HG03064 (cell line): Measurements from ENCODE around the gene CCDC102B.

Source experiments
- ATAC-seq: cut with Tn5 transposase; IDR thresholded peaks from one replicate; pipeline ENCODE4 v1.9.1; 2021; ENCODE audit warnings: low read depth; ENCODE audit not compliant: unreplicated experiment

CCDC102B gene

GRCh38 chr18:69064063-69064462 lies 266.2 kb downstream of the CCDC102B start:
- ATAC-seq = no peak

GRCh38 chr18:69067048-69067447 lies 269.2 kb downstream of the CCDC102B start:
- ATAC-seq = no peak

- no peak for ATAC-seq
These were observed 273.8 kb downstream of the CCDC102B start for GRCh38 chr18:69071680-69072079.

GRCh38 chr18:69081846-69082245 lies 284.0 kb downstream of the CCDC102B start:
- ATAC-seq = no peak

- no peak for ATAC-seq
These were observed 284.6 kb downstream of the CCDC102B start for GRCh38 chr18:69082499-69082898.

- no peak for ATAC-seq
These were observed 288.1 kb downstream of the CCDC102B start for GRCh38 chr18:69085951-69086350.

- ATAC-seq = no peak
These were observed 291.1 kb downstream of the CCDC102B start for GRCh38 chr18:69088973-69089372.

GRCh38 chr18:69097349-69097748 lies 299.5 kb downstream of the CCDC102B start:
- ATAC-seq = no peak

- no peak for ATAC-seq
These were observed 305.1 kb downstream of the CCDC102B start for GRCh38 chr18:69102959-69103358.
